ENCODE data around the gene ZFAND3. TPM values are rescaled to one million over a fixed set of nuclear protein-coding genes. Genes with fewer than 3 reads are reported as not detected.

ZFAND3 gene
- polyA plus RNA-seq, 1 donor from 2014 or later, result 19.7 TPM

DNA sequence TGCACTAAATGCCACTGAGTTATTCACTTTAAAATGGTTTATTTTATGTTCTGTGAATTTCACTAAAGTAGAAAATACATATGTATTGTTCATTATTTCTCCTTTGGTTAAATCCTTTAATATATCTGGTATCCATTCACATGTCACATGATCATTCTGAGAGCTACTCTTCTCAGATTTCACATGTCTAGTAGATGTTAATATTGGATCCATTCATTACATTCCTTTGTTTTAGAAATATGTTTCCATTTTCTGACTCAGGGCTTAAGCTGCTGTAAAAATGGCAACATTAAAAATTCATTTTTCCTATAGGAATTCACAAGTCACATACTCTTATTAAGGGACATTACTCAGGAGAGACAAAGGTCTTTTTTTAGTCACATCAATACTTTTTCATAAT, 205.4 kb downstream of the ZFAND3 start:
- no peaks in the 10 kb centered on the region for H4K20me1 ChIP-seq (ENCODE audit: insufficient read depth)
- H3K27ac ChIP-seq (ENCODE audit: low read length), result no peak overlapping the region
- no peaks in the 10 kb centered on the region for H3K36me3 ChIP-seq (ENCODE audit: insufficient read depth, low read length)
- no peak for TF ChIP-seq RAD21 (conservative IDR thresholded peaks at IDR 0.05)
- no peak for TF ChIP-seq POLR2AphosphoS5 (IDR thresholded peaks at IDR 0.05)
- no peak for TF ChIP-seq EP300 (conservative IDR thresholded peaks at IDR 0.05; ENCODE audit: poor library complexity, severe bottlenecking)
- no peak for TF ChIP-seq TAF1 (IDR thresholded peaks at IDR 0.05; ENCODE audit: low read depth)
- no peak overlapping the region for H3K4me3 ChIP-seq (ENCODE audit: low read length)
- H2AFZ ChIP-seq (ENCODE audit: low read depth, low read length), result no peak overlapping the region
- H3K9me2 ChIP-seq (ENCODE audit: insufficient read depth, low read length), result no peaks in the 10 kb centered on the region
- peaks cover 21% of the 10 kb centered on the region for H3K79me2 ChIP-seq (replicated peaks; ENCODE audit: insufficient read depth, low read length)
- H3K9ac ChIP-seq (ENCODE audit: low read length), result no peak overlapping the region
- H3K27me3 ChIP-seq (ENCODE audit: insufficient read depth, low read depth, low read length), result no peaks in the 10 kb centered on the region
- H3K9me3 ChIP-seq (ENCODE audit: low read length), result no peaks in the 10 kb centered on the region
- no peaks in the 10 kb centered on the region for H3F3A ChIP-seq (ENCODE audit: insufficient read depth, low read length, poor library complexity, severe bottlenecking)
- no peak overlapping the region for H3K4me2 ChIP-seq (ENCODE audit: low read length)

DNA sequence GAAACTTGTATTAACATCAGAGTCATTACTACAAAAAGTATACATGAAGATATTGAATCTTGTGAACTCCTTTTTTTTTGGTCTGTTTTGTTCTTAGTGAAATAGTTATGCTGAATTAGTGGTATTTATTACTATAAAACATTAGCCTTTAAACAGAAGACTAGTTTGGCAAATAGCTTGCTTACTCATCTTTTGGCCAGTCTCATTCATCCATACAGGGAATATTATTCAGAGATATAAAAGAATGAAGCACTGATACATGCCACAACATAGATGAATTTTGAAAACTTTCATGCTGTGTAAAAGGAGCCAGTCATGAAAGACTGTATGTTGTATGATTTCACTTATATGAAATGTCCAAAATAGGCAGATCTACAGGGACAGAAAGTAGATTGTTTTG, 205.9 kb downstream of the ZFAND3 start:
- H4K20me1 ChIP-seq (ENCODE audit: insufficient read depth), result no peaks in the 10 kb centered on the region

DNA sequence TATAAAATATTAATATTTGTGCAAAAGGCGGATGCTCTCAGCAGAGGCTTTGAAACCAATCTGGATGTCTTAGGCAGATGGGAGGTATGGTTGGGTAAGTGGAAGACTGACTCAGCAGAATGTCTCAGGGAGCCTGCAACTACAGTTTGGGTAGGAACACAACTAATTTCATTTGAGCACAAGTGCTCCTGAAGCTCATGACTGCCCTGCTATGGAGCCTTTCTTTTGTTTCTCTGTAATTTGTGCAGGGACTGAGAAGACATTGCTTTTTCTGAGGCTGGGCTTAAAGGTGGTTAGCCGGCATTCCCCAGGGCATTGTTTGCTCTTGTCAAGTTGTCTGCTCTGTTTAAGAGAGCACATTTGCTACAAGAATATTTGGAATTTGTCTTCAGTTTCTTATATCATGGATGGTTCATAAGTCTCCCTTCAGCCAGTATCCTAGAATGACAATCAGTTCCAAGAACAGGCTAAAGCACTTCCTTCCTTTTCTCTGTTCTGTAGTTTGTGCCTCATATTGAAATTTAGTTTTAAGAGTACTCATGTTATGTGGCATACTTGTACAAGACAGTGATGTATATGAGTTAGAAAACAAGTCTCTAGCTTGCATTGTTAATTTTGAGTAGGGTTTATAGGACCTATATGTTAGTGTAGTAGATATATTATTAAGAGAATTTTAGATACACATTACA, 208.3 kb downstream of the ZFAND3 start:
- no peaks in the 10 kb centered on the region for H3K36me3 ChIP-seq (ENCODE audit: insufficient read depth, low read length)
- no peak overlapping the region for H3K4me3 ChIP-seq (ENCODE audit: low read length)
- H3K4me2 ChIP-seq (ENCODE audit: low read length), result no peak overlapping the region
- no peaks in the 10 kb centered on the region for H3K9me2 ChIP-seq (ENCODE audit: insufficient read depth, low read length)
- H3K27me3 ChIP-seq (ENCODE audit: insufficient read depth, low read depth, low read length), result no peaks in the 10 kb centered on the region
- no peak overlapping the region for H3K27ac ChIP-seq (ENCODE audit: low read length)
- H4K20me1 ChIP-seq (ENCODE audit: insufficient read depth), result no peaks in the 10 kb centered on the region
- H2AFZ ChIP-seq (ENCODE audit: low read depth, low read length), result no peak overlapping the region
- H3F3A ChIP-seq (ENCODE audit: insufficient read depth, low read length, poor library complexity, severe bottlenecking), result no peaks in the 10 kb centered on the region
- no peak overlapping the region for H3K9ac ChIP-seq (ENCODE audit: low read length)
- H3K9me3 ChIP-seq (ENCODE audit: low read length), result no peaks in the 10 kb centered on the region
- H3K79me2 ChIP-seq (replicated peaks; ENCODE audit: insufficient read depth, low read length), result peaks cover 28% of the 10 kb centered on the region
- TF ChIP-seq REST (IDR thresholded peaks at IDR 0.05; ENCODE audit: borderline replicate concordance), result no peak
- no peak for TF ChIP-seq SMC3 (conservative IDR thresholded peaks at IDR 0.05; ENCODE audit: poor library complexity)
- TF ChIP-seq MXI1 (conservative IDR thresholded peaks at IDR 0.05; ENCODE audit: poor library complexity, severe bottlenecking), result no peak
- no peak for TF ChIP-seq EZH2 (IDR thresholded peaks at IDR 0.05; ENCODE audit: borderline replicate concordance, insufficient read depth, low read length, poor library complexity, severe bottlenecking)
- TF ChIP-seq, protein P1, sequence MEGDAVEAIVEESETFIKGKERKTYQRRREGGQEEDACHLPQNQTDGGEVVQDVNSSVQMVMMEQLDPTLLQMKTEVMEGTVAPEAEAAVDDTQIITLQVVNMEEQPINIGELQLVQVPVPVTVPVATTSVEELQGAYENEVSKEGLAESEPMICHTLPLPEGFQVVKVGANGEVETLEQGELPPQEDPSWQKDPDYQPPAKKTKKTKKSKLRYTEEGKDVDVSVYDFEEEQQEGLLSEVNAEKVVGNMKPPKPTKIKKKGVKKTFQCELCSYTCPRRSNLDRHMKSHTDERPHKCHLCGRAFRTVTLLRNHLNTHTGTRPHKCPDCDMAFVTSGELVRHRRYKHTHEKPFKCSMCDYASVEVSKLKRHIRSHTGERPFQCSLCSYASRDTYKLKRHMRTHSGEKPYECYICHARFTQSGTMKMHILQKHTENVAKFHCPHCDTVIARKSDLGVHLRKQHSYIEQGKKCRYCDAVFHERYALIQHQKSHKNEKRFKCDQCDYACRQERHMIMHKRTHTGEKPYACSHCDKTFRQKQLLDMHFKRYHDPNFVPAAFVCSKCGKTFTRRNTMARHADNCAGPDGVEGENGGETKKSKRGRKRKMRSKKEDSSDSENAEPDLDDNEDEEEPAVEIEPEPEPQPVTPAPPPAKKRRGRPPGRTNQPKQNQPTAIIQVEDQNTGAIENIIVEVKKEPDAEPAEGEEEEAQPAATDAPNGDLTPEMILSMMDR (IDR thresholded peaks at IDR 0.05; ENCODE audit: poor library complexity, severe bottlenecking), result no peak
- TF ChIP-seq POLR2AphosphoS5 (IDR thresholded peaks at IDR 0.05), result no peak
- no peak for TF ChIP-seq EP300 (conservative IDR thresholded peaks at IDR 0.05; ENCODE audit: poor library complexity, severe bottlenecking)
- no peak for TF ChIP-seq RAD21 (conservative IDR thresholded peaks at IDR 0.05)
- TF ChIP-seq TAF1 (IDR thresholded peaks at IDR 0.05; ENCODE audit: low read depth), result no peak

More for the DNA sequence above, 205.9 kb downstream of the ZFAND3 start:
- Histone ChIP-seq H3K36me3 (ENCODE audit: insufficient read depth, low read length) (no peaks in the 10 kb centered on the region), H3K4me3 (ENCODE audit: low read length) (no peak overlapping the region), H3F3A (ENCODE audit: insufficient read depth, low read length, poor library complexity, severe bottlenecking) (no peaks in the 10 kb centered on the region), H3K9ac (ENCODE audit: low read length) (no peak overlapping the region), H3K9me3 (ENCODE audit: low read length) (no peaks in the 10 kb centered on the region), H3K27ac (ENCODE audit: low read length) (no peak overlapping the region), H3K9me2 (ENCODE audit: insufficient read depth, low read length) (no peaks in the 10 kb centered on the region), H3K79me2 (replicated peaks; ENCODE audit: insufficient read depth, low read length) (peaks cover 21% of the 10 kb centered on the region), H3K27me3 (ENCODE audit: insufficient read depth, low read depth, low read length) (no peaks in the 10 kb centered on the region), H2AFZ (ENCODE audit: low read depth, low read length) (no peak overlapping the region), H3K4me2 (ENCODE audit: low read length) (no peak overlapping the region)
- TF ChIP-seq EZH2 (IDR thresholded peaks at IDR 0.05; ENCODE audit: borderline replicate concordance, insufficient read depth, low read length, poor library complexity, severe bottlenecking), result no peak
- TF ChIP-seq, protein P1 (IDR thresholded peaks at IDR 0.05; ENCODE audit: poor library complexity, severe bottlenecking), result no peak

All from neural cell (in vitro differentiated cells).